SK-N-SH treated with all-trans-retinoic acid at 6 μM for 48 hours (cell line): Measurements from ENCODE around the gene VTI1A.

Experiments used
- ARNTL ChIP-seq: fragments of 450-650 bp; formaldehyde crosslinking; IDR thresholded peaks from 2 replicates; pipeline ENCODE4 v1.5.0; 2020; ENCODE audit warnings: low read depth, mild to moderate bottlenecking, moderate library complexity, borderline replicate concordance
- BACH2 ChIP-seq: fragments of 250-450 bp; sonication (Bioruptor Pico); IDR thresholded peaks from 2 replicates; pipeline ENCODE4 v1.9.0; 2021; ENCODE audit warnings: mild to moderate bottlenecking, borderline replicate concordance
- CREB5 ChIP-seq: fragments of 250-450 bp; sonication (Bioruptor Pico); IDR thresholded peaks from 2 replicates; pipeline ENCODE4 v1.5.1; 2020; ENCODE audit warnings: low read depth, mild to moderate bottlenecking, moderate library complexity
- CSDC2 ChIP-seq: fragments of 250-450 bp; sonication (Bioruptor Pico); IDR thresholded peaks from 2 replicates; pipeline ENCODE4 v1.5.0; 2020; ENCODE audit warnings: mild to moderate bottlenecking, moderate library complexity
- CSRNP3 ChIP-seq: fragments of 250-450 bp; sonication (Bioruptor Pico); IDR thresholded peaks from 2 replicates; pipeline ENCODE4 v1.5.1; 2021; ENCODE audit warnings: mild to moderate bottlenecking, moderate library complexity
- GLIS3 ChIP-seq: fragments of 250-450 bp; sonication (Bioruptor Pico); IDR thresholded peaks from 2 replicates; pipeline ENCODE4 v1.5.0; 2020; ENCODE audit warnings: mild to moderate bottlenecking, moderate library complexity
- ISL1 ChIP-seq: fragments of 250-450 bp; sonication (Bioruptor Pico); IDR thresholded peaks from 2 replicates; pipeline ENCODE4 v2.1.2; 2022; ENCODE audit warnings: mild to moderate bottlenecking, moderate library complexity
- PATZ1 ChIP-seq: fragments of 250-450 bp; sonication (Bioruptor Pico); IDR thresholded peaks from 2 replicates; pipeline ENCODE4 v1.8.0; 2020; ENCODE audit warnings: mild to moderate bottlenecking, moderate library complexity, borderline replicate concordance
- PPARA ChIP-seq: fragments of 250-450 bp; sonication (Bioruptor Pico); IDR thresholded peaks from 2 replicates; pipeline ENCODE4 v1.5.0; 2020; ENCODE audit warnings: mild to moderate bottlenecking, borderline replicate concordance
- TCF4 ChIP-seq: fragments of 250-450 bp; sonication (Bioruptor Pico); IDR thresholded peaks from 2 replicates; pipeline ENCODE4 v1.8.0; 2021; ENCODE audit warnings: mild to moderate bottlenecking, moderate library complexity, borderline replicate concordance
- TSHZ2 ChIP-seq: fragments of 250-450 bp; sonication (Bioruptor Pico); IDR thresholded peaks from 2 replicates; pipeline ENCODE4 v1.5.0; 2020; ENCODE audit warnings: mild to moderate bottlenecking, moderate library complexity
- ZFP3 ChIP-seq: fragments of 250-450 bp; sonication (Bioruptor Pico); IDR thresholded peaks from 2 replicates; pipeline ENCODE4 v1.5.0; 2020; ENCODE audit warnings: mild to moderate bottlenecking, moderate library complexity
- ZNF565 ChIP-seq: fragments of 450-650 bp; formaldehyde crosslinking; conservative IDR thresholded peaks from 2 replicates; pipeline ENCODE4 v1.5.0; 2020; ENCODE audit warnings: low read depth, mild to moderate bottlenecking, moderate library complexity
- ZNF8 ChIP-seq: fragments of 450-650 bp; formaldehyde crosslinking; IDR thresholded peaks from 2 replicates; pipeline ENCODE4 v1.5.0; 2020; ENCODE audit warnings: mild to moderate bottlenecking, moderate library complexity

GRCh38 chr10:112498806-112499205 is 51.8 kb downstream of the VTI1A start:
- TF ChIP-seq CSDC2 (no peak), PATZ1 (CRISPR knock-in tag) (no peak), GLIS3 (CRISPR knock-in tag) (no peak), ZNF565 (CRISPR knock-in tag) (no peak), BACH2 (CRISPR knock-in tag) (no peak), ZFP3 (CRISPR knock-in tag) (no peak), TSHZ2 (no peak), CSRNP3 (CRISPR knock-in tag) (no peak), CREB5 (no peak), ARNTL (CRISPR knock-in tag) (no peak), ISL1 (no peak), TCF4 (no peak), ZNF8 (CRISPR knock-in tag) (no peak), PPARA (no peak)
